Measurements from ENCODE around the gene ZNF805. TPM values are rescaled to one million over a fixed set of nuclear protein-coding genes. Genes with fewer than 3 reads are reported as not detected.
A peak's percentile ranks its signal among the peaks of the same experiment; 100 is the strongest.

ZNF805 gene
- total RNA-seq, 4 donors from 2014 or later, result 17.4 to 27.8 (median 19.9) TPM

GRCh38 chr19:57233207-57233606 lies 7.2 kb upstream of the ZNF805 start:
- 100% methylated on average over 1 of the region's 1 CpG; no CpG with 5 or more reads in 1 of the 2 donors for WGBS, 2 donors (ENCODE audit: low coverage in 1 of 2)
- Histone ChIP-seq H3K9me3 (no peaks in the 10 kb centered on the region), H3K27me3 (no peaks in the 10 kb centered on the region), H3K36me3 (no peaks in the 10 kb centered on the region), H3K4me1 (no peaks in the 10 kb centered on the region), H3K27ac (no peak overlapping the region), H3K4me3 (no peak overlapping the region)
- TF ChIP-seq POLR2A (IDR thresholded peaks at IDR 0.05), result no peak
- no peak for TF ChIP-seq POLR2AphosphoS5 (IDR thresholded peaks at IDR 0.05)
- TF ChIP-seq CTCF (IDR thresholded peaks at IDR 0.05), result no peak
- no peak for TF ChIP-seq EP300 (IDR thresholded peaks at IDR 0.05)
- ATAC-seq, result no peak

GRCh38 chr19:57239982-57240310 lies 486 bp upstream of the ZNF805 start:
- H3K36me3 ChIP-seq, result peaks cover 0 to 22% of the 10 kb centered on the region in 2 donors
- TF ChIP-seq POLR2AphosphoS5 (IDR thresholded peaks at IDR 0.05) (no peak), CTCF (IDR thresholded peaks at IDR 0.05) (no peak), POLR2A (IDR thresholded peaks at IDR 0.05) (no peak), EP300 (IDR thresholded peaks at IDR 0.05) (no peak)
- peaks cover 3 to 33% (median 12%) of the 10 kb centered on the region in 3 donors for H3K4me1 ChIP-seq
- no peaks in the 10 kb centered on the region for H3K9me3 ChIP-seq
- H3K27me3 ChIP-seq, result no peaks in the 10 kb centered on the region
- ATAC-seq, result peak; percentile 6
- peak overlapping the region; percentile 80 to 96 (median 91) for H3K27ac ChIP-seq
- peak overlapping the region; percentile 74 to 98 for H3K4me3 ChIP-seq
- WGBS, 2 donors (ENCODE audit: low coverage in 1 of 2), result no CpG with 5 or more reads among the region's 12 CpGs

- no peaks in the 10 kb centered on the region for H3K9me3 ChIP-seq
- no peak for ATAC-seq
- no peaks in the 10 kb centered on the region for H3K27me3 ChIP-seq
- TF ChIP-seq CTCF (IDR thresholded peaks at IDR 0.05) (no peak), POLR2A (IDR thresholded peaks at IDR 0.05) (no peak), EP300 (IDR thresholded peaks at IDR 0.05) (no peak), POLR2AphosphoS5 (IDR thresholded peaks at IDR 0.05) (no peak)
- H3K4me3 ChIP-seq, result peak overlapping the region; percentile 74 to 98
- peak overlapping the region; percentile 80 to 96 (median 91) for H3K27ac ChIP-seq
- peaks cover 3 to 33% (median 12%) of the 10 kb centered on the region in 3 donors for H3K4me1 ChIP-seq
- WGBS, 2 donors (ENCODE audit: low coverage in 1 of 2), result 11 to 35% methylated on average over 4 to 7 of the region's 7 CpGs
- H3K36me3 ChIP-seq, result peaks cover 0 to 33% of the 10 kb centered on the region in 2 donors
Measured at GRCh38 chr19:57241176-57241575, 744 bp downstream of the ZNF805 start.

- H3K27me3 ChIP-seq, result no peaks in the 10 kb centered on the region
- no peak for TF ChIP-seq EP300 (IDR thresholded peaks at IDR 0.05)
- no peak for TF ChIP-seq POLR2A (IDR thresholded peaks at IDR 0.05)
- no peak for TF ChIP-seq POLR2AphosphoS5 (IDR thresholded peaks at IDR 0.05)
- no peak for TF ChIP-seq CTCF (IDR thresholded peaks at IDR 0.05)
- H3K27ac ChIP-seq, result no peak overlapping the region
- ATAC-seq, result no peak
- WGBS, 2 donors (ENCODE audit: low coverage in 1 of 2), result 92 to 98% methylated on average over 2 to 5 of the region's 5 CpGs
- H3K4me3 ChIP-seq, result no peak overlapping the region
- H3K9me3 ChIP-seq, result no peaks in the 10 kb centered on the region
- peaks cover 3 to 33% (median 12%) of the 10 kb centered on the region in 3 donors for H3K4me1 ChIP-seq
- H3K36me3 ChIP-seq, result peaks cover 0 to 49% of the 10 kb centered on the region in 2 donors
Measured at GRCh38 chr19:57242821-57243220, 2.4 kb downstream of the ZNF805 start.

GRCh38 chr19:57244513-57244912 lies 4.1 kb downstream of the ZNF805 start:
- TF ChIP-seq CTCF (IDR thresholded peaks at IDR 0.05) (no peak), POLR2AphosphoS5 (IDR thresholded peaks at IDR 0.05) (no peak)
- H3K27me3 ChIP-seq, result no peaks in the 10 kb centered on the region
- no peak for ATAC-seq
- H3K4me3 ChIP-seq, result no peak overlapping the region
- WGBS, 2 donors (ENCODE audit: low coverage in 1 of 2), result 88 to 92% methylated on average over 3 to 4 of the region's 5 CpGs
- peaks cover 0 to 66% of the 10 kb centered on the region in 2 donors for H3K36me3 ChIP-seq
- no peak overlapping the region for H3K27ac ChIP-seq
- H3K4me1 ChIP-seq, result peaks cover 3 to 33% (median 12%) of the 10 kb centered on the region in 3 donors
- H3K9me3 ChIP-seq, result no peaks in the 10 kb centered on the region

Data from gastroesophageal sphincter (tissue), 4 donors.